GM23338 (cell line): ENCODE measurements around the gene COL4A1. TPM values are rescaled to one million over a fixed set of nuclear protein-coding genes. Genes with fewer than 3 reads are reported as not detected.

Experiments
- ATAC-seq: fragments of 200-7000 bp; cut with Tn5 transposase; 3 replicates; pipeline ENCODE4 v1.9.1; 2020
- DNase-seq: peaks from one replicate; pipeline ENCODE4 v3.0.0-alpha.2; 2015; ENCODE audit warnings: low spot score
- H2AFZ ChIP-seq: fragments of 200-600 bp; sonication (generic); 2 replicates; pipeline ENCODE4 v1.8.0; 2016; ENCODE audit warnings: antibody characterized with exemption, mild to moderate bottlenecking, moderate library complexity
- H3F3A ChIP-seq: fragments of 200-600 bp; sonication (generic); replicated peaks from 2 replicates; pipeline ENCODE4 v1.8.0; 2017; ENCODE audit warnings: antibody characterized with exemption, mixed run types, low read depth
- H3K27ac ChIP-seq: fragments of 200-600 bp; sonication (generic); 2 replicates; pipeline ENCODE4 v1.6.1; 2016; ENCODE audit warnings: low read depth
- H3K27me3 ChIP-seq: fragments of 200-600 bp; sonication (generic); 2 replicates; pipeline ENCODE4 v1.8.0; 2016; ENCODE audit warnings: mild to moderate bottlenecking, mixed run types, moderate library complexity; ENCODE audit not compliant: insufficient read depth
- H3K36me3 ChIP-seq: fragments of 200-600 bp; sonication (generic); 2 replicates; pipeline ENCODE4 v1.8.0; 2016; ENCODE audit warnings: mild to moderate bottlenecking; ENCODE audit not compliant: insufficient read depth
- H3K4me1 ChIP-seq: fragments of 200-600 bp; sonication (generic); 2 replicates; pipeline ENCODE4 v1.8.0; 2016; ENCODE audit warnings: mild to moderate bottlenecking, moderate library complexity; ENCODE audit not compliant: insufficient read depth
- H3K4me2 ChIP-seq: fragments of 200-600 bp; sonication (generic); 2 replicates; pipeline ENCODE4 v1.7.1; 2017; ENCODE audit warnings: mixed run types
- H3K4me3 ChIP-seq: fragments of 200-600 bp; sonication (generic); 2 replicates; pipeline ENCODE4 v1.6.1; 2016; ENCODE audit warnings: mixed run types
- H3K79me2 ChIP-seq: fragments of 200-600 bp; sonication (generic); replicated peaks from 2 replicates; pipeline ENCODE4 v1.8.0; 2017; ENCODE audit warnings: mild to moderate bottlenecking; ENCODE audit not compliant: insufficient read depth
- H3K9me2 ChIP-seq: fragments of 200-600 bp; sonication (generic); 2 replicates; pipeline ENCODE4 v1.8.0; 2017; ENCODE audit not compliant: insufficient read depth
- H4K20me1 ChIP-seq: fragments of 200-600 bp; sonication (generic); replicated peaks from 2 replicates; pipeline ENCODE4 v1.8.0; 2017; ENCODE audit warnings: mild to moderate bottlenecking; ENCODE audit not compliant: insufficient read depth
- H3K27ac Mint-ChIP-seq: 2 replicates; pipeline ENCODE4 v1.8.0; 2020; ENCODE audit warnings: inconsistent platforms, mild to moderate bottlenecking, moderate library complexity, mixed read lengths
- H3K27me3 Mint-ChIP-seq: 3 replicates; pipeline ENCODE4 v1.8.0; 2022; ENCODE audit warnings: low read depth, mild to moderate bottlenecking, moderate library complexity, mixed read lengths, inconsistent platforms; ENCODE audit not compliant: insufficient read depth, poor library complexity
- H3K36me3 Mint-ChIP-seq: 3 replicates; pipeline ENCODE4 v1.8.0; 2021; ENCODE audit warnings: low read depth, mild to moderate bottlenecking, inconsistent platforms, moderate library complexity, mixed read lengths
- H3K4me1 Mint-ChIP-seq: 3 replicates; pipeline ENCODE4 v1.8.0; 2020; ENCODE audit warnings: mild to moderate bottlenecking, inconsistent platforms, mixed read lengths
- H3K4me3 Mint-ChIP-seq: 3 replicates; pipeline ENCODE4 v1.8.0; 2021; ENCODE audit warnings: moderate library complexity, mild to moderate bottlenecking, inconsistent platforms, mixed read lengths
- H3K9me3 Mint-ChIP-seq: 3 replicates; pipeline ENCODE4 v1.8.0; 2020; ENCODE audit warnings: moderate library complexity, mild to moderate bottlenecking, inconsistent platforms, mixed read lengths
- CREB1 ChIP-seq: fragments of 250-450 bp; sonication (Bioruptor Pico); IDR thresholded peaks from 2 replicates; pipeline ENCODE4 v1.5.0; 2020; ENCODE audit warnings: low read depth, mild to moderate bottlenecking, moderate library complexity
- ETS1 ChIP-seq: IDR thresholded peaks from 2 replicates; pipeline ENCODE4 v1.6.1; 2016; ENCODE audit warnings: antibody characterized with exemption
- EZH2 ChIP-seq: fragments of 200-600 bp; sonication (generic); IDR thresholded peaks from one replicate; pipeline ENCODE4 v1.8.0; 2017; ENCODE audit warnings: antibody characterized with exemption, mild to moderate bottlenecking, low read depth; ENCODE audit not compliant: unreplicated experiment
- EZH2phosphoT487 ChIP-seq: fragments of 200-600 bp; sonication (generic); IDR thresholded peaks from one replicate; pipeline ENCODE4 v1.8.1; 2018; ENCODE audit warnings: antibody characterized with exemption; ENCODE audit not compliant: unreplicated experiment
- NANOG ChIP-seq: IDR thresholded peaks from 2 replicates; pipeline ENCODE4 v1.6.1; 2016; ENCODE audit warnings: antibody characterized with exemption, borderline replicate concordance
- POLR2AphosphoS5 ChIP-seq: IDR thresholded peaks from 2 replicates; pipeline ENCODE4 v1.6.1; 2016; ENCODE audit warnings: antibody characterized with exemption, low read depth
- STAT1 ChIP-seq: IDR thresholded peaks from one replicate; pipeline ENCODE4 v1.6.1; 2016; ENCODE audit warnings: antibody characterized with exemption; ENCODE audit not compliant: unreplicated experiment
- ZNF114 ChIP-seq: fragments of 250-450 bp; sonication (Bioruptor Pico); IDR thresholded peaks from 2 replicates; pipeline ENCODE4 v1.5.0; 2020; ENCODE audit warnings: mild to moderate bottlenecking, moderate library complexity
- ZNF331 ChIP-seq: fragments of 250-450 bp; sonication (Bioruptor Pico); IDR thresholded peaks from 2 replicates; pipeline ENCODE4 v1.5.0; 2020; ENCODE audit warnings: low read depth, mild to moderate bottlenecking, moderate library complexity
- ZNF462 ChIP-seq: fragments of 250-450 bp; sonication (Bioruptor Pico); IDR thresholded peaks from 2 replicates; pipeline ENCODE4 v1.5.0; 2020; ENCODE audit warnings: mild to moderate bottlenecking, moderate library complexity
- polyA plus RNA-seq: library from polyadenylated mRNA; unstranded; fragments of >200 nt; fragmentation: Nextera tagmentation; extraction: Ambion mirVana; gene quantifications from 2 replicates; pipeline ENCODE4 v1.2.1, GENCODE V29; 2016
- total RNA-seq: library from RNA; depleted of rRNA; stranded (reverse); fragments of >200 nt; shearing (Covaris generic); gene quantifications from 2 replicates; pipeline ENCODE4 v1.2.3, GENCODE V29; 2014

Gene COL4A1
- total and polyA plus RNA-seq, 2 experiments from 2014 or later = 39.1 to 110 TPM

DNA sequence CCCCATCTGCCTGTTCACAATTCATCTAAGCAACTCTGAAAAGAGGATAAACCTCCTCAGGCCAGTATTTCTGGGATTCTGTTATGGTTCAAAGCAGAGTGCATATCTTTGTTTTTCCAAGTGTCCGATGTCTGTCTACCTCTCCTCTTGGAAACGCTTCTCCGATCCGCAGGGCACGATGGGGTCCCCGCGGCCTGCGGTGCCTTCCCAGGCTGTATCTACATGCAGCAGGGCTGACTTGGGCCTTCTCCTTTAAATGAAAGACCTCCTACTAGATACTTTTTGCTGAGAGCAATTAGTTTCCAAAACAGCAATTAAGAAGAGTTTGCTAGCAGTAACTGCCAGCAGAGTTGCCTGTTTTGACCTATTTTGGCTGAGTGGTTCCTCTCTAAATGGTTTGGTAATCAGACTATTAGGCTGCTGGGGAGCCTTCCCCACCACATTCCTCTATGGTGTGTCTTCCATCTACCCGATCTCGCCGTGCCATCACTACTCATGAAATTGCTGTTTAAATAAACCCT lies 23.6 kb upstream of the COL4A1 start:
- Histone ChIP-seq H3K36me3 (no peaks in the 10 kb centered on the region), H2AFZ (no peak overlapping the region), H3K4me3 (no peak overlapping the region), H4K20me1 (no peaks in the 10 kb centered on the region), H3K27me3 (no peaks in the 10 kb centered on the region), H3K4me1 (peaks cover 33% of the 10 kb centered on the region), H3F3A (no peaks in the 10 kb centered on the region), H3K27ac (0 out of 2 replicates have a peak overlapping the region, but pooled peaks have one; percentile 33), H3K4me2 (no peak overlapping the region), H3K79me2 (peaks cover 46% of the 10 kb centered on the region), H3K9me2 (peaks cover 2% of the 10 kb centered on the region; the same call in 1 of the 2 replicates)
- Mint-ChIP-seq H3K27me3 (peaks cover 5% of the 10 kb centered on the region), H3K4me3 (no peak overlapping the region), H3K27ac (no peak overlapping the region), H3K4me1 (peaks cover 48% of the 10 kb centered on the region), H3K9me3 (no peaks in the 10 kb centered on the region), H3K36me3 (peaks cover 14% of the 10 kb centered on the region)
- DNase-seq (no peak), ATAC-seq (no peak)
- no peak for TF ChIP-seq POLR2AphosphoS5
- TF ChIP-seq ZNF331 (CRISPR knock-in tag) = no peak
- no peak for TF ChIP-seq ETS1
- no peak for TF ChIP-seq EZH2
- TF ChIP-seq CREB1 (CRISPR knock-in tag) = no peak
- TF ChIP-seq ZNF114 = no peak
- TF ChIP-seq NANOG = no peak

DNA sequence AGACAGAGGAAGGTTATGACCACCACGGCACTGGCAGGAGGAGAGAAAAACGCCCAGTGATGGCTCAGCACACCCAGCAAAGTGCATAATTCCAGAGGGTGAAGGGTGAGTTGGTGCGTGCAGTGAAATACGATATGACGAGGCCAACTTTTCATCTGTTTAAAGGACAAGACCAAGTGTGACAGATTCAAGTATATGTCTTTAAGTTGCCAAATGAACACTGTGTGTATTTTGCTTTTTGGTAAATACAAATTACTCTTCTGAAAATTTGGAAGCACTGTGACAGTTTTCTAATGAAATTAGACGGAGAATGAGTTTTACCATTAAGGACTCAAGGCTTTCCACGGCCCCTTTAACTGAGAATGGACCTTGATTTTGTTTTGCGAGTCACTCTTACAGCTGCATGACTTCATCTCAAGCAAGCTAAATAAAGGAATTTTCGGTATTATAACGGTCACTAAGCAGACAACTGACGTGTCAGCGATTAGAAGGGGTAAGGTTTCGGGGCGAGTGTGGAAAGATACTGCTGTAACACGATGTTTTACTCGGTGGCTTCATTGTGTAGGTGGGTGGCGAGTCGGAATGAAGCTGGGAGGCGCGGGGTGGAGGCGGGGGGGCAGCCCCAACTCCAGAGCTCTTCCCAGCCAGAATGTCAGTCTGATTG lies 23.0 kb upstream of the COL4A1 start:
- Mint-ChIP-seq H3K9me3 (no peaks in the 10 kb centered on the region), H3K4me3 (no peak overlapping the region), H3K36me3 (peaks cover 9% of the 10 kb centered on the region), H3K4me1 (peaks cover 51% of the 10 kb centered on the region), H3K27ac (no peak overlapping the region), H3K27me3 (peaks cover 5% of the 10 kb centered on the region)
- Histone ChIP-seq H3K36me3 (no peaks in the 10 kb centered on the region), H3K79me2 (peaks cover 42% of the 10 kb centered on the region), H4K20me1 (no peaks in the 10 kb centered on the region), H3K27ac (0 out of 2 replicates have a peak overlapping the region, but pooled peaks have one; percentile 33), H3K9me2 (peaks cover 2% of the 10 kb centered on the region; the same call in 1 of the 2 replicates), H3K4me3 (no peak overlapping the region), H2AFZ (no peak overlapping the region), H3K27me3 (no peaks in the 10 kb centered on the region), H3F3A (no peaks in the 10 kb centered on the region), H3K4me2 (no peak overlapping the region), H3K4me1 (peaks cover 35% of the 10 kb centered on the region)
- no peak for DNase-seq
- ATAC-seq = no peak
- TF ChIP-seq CREB1 (CRISPR knock-in tag) = no peak
- no peak for TF ChIP-seq EZH2phosphoT487
- TF ChIP-seq ETS1 = no peak
- no peak for TF ChIP-seq STAT1
- no peak for TF ChIP-seq ZNF331 (CRISPR knock-in tag)
- TF ChIP-seq ZNF462 (CRISPR knock-in tag) = no peak
